Measurements from ENCODE around the gene TTC7B.

TTC7B gene

GRCh38 chr14:90554341-90554740, 261.9 kb downstream of the TTC7B start:
- H3K4me2 ChIP-seq = no peak overlapping the region
- H2AFZ ChIP-seq (ENCODE audit: low read depth) = no peak overlapping the region
- no peaks in the 10 kb centered on the region for H3K27me3 ChIP-seq (ENCODE audit: insufficient read depth, low read depth)
- no peaks in the 10 kb centered on the region for H3K79me2 ChIP-seq (ENCODE audit: insufficient read depth, low read depth)
- no peaks in the 10 kb centered on the region for H3K4me1 ChIP-seq (ENCODE audit: low read depth, poor library complexity, severe bottlenecking)
- H3K27ac ChIP-seq = no peak overlapping the region
- no peak overlapping the region for H3K4me3 ChIP-seq (IDR thresholded peaks at IDR 0.05; ENCODE audit: insufficient read depth, low read depth, low read length)
- no peaks in the 10 kb centered on the region for H3K36me3 ChIP-seq (ENCODE audit: insufficient read depth)
- H4K20me1 ChIP-seq (ENCODE audit: insufficient read depth) = no peaks in the 10 kb centered on the region
- TF ChIP-seq CTCF (conservative IDR thresholded peaks at IDR 0.05; ENCODE audit: low read depth, low read length) = no peak
- H3K9ac ChIP-seq = no peak overlapping the region

- Histone ChIP-seq H4K20me1 (ENCODE audit: insufficient read depth) (no peaks in the 10 kb centered on the region), H3K36me3 (ENCODE audit: insufficient read depth) (no peaks in the 10 kb centered on the region), H3K4me2 (no peak overlapping the region), H3K27ac (no peak overlapping the region), H3K27me3 (ENCODE audit: insufficient read depth, low read depth) (no peaks in the 10 kb centered on the region), H3K4me1 (ENCODE audit: low read depth, poor library complexity, severe bottlenecking) (no peaks in the 10 kb centered on the region), H3K9ac (no peak overlapping the region), H3K79me2 (ENCODE audit: insufficient read depth, low read depth) (no peaks in the 10 kb centered on the region), H3K4me3 (IDR thresholded peaks at IDR 0.05; ENCODE audit: insufficient read depth, low read depth, low read length) (no peak overlapping the region), H2AFZ (ENCODE audit: low read depth) (no peak overlapping the region)
- no peak for TF ChIP-seq CTCF (conservative IDR thresholded peaks at IDR 0.05; ENCODE audit: low read depth, low read length)
Observed at GRCh38 chr14:90553921-90554336, 262.3 kb downstream of the TTC7B start.

GRCh38 chr14:90553298-90553920, 262.8 kb downstream of the TTC7B start:
- no peak overlapping the region for H3K27ac ChIP-seq
- H3K36me3 ChIP-seq (ENCODE audit: insufficient read depth) = no peaks in the 10 kb centered on the region
- TF ChIP-seq CTCF (conservative IDR thresholded peaks at IDR 0.05; ENCODE audit: low read depth, low read length) = no peak
- no peaks in the 10 kb centered on the region for H3K79me2 ChIP-seq (ENCODE audit: insufficient read depth, low read depth)
- no peaks in the 10 kb centered on the region for H3K27me3 ChIP-seq (ENCODE audit: insufficient read depth, low read depth)
- no peaks in the 10 kb centered on the region for H4K20me1 ChIP-seq (ENCODE audit: insufficient read depth)
- H3K4me1 ChIP-seq (ENCODE audit: low read depth, poor library complexity, severe bottlenecking) = no peaks in the 10 kb centered on the region
- no peak overlapping the region for H3K4me3 ChIP-seq (IDR thresholded peaks at IDR 0.05; ENCODE audit: insufficient read depth, low read depth, low read length)
- H3K9ac ChIP-seq = no peak overlapping the region
- no peak overlapping the region for H2AFZ ChIP-seq (ENCODE audit: low read depth)
- H3K4me2 ChIP-seq = no peak overlapping the region

GRCh38 chr14:90552465-90553297, 263.5 kb downstream of the TTC7B start:
- H4K20me1 ChIP-seq (ENCODE audit: insufficient read depth) = no peaks in the 10 kb centered on the region
- no peak overlapping the region for H3K4me3 ChIP-seq (IDR thresholded peaks at IDR 0.05; ENCODE audit: insufficient read depth, low read depth, low read length)
- no peak overlapping the region for H2AFZ ChIP-seq (ENCODE audit: low read depth)
- no peak for TF ChIP-seq CTCF (conservative IDR thresholded peaks at IDR 0.05; ENCODE audit: low read depth, low read length)
- no peaks in the 10 kb centered on the region for H3K36me3 ChIP-seq (ENCODE audit: insufficient read depth)
- H3K4me2 ChIP-seq = no peak overlapping the region
- no peak overlapping the region for H3K27ac ChIP-seq
- no peaks in the 10 kb centered on the region for H3K4me1 ChIP-seq (ENCODE audit: low read depth, poor library complexity, severe bottlenecking)
- no peaks in the 10 kb centered on the region for H3K27me3 ChIP-seq (ENCODE audit: insufficient read depth, low read depth)
- no peaks in the 10 kb centered on the region for H3K79me2 ChIP-seq (ENCODE audit: insufficient read depth, low read depth)
- H3K9ac ChIP-seq = no peak overlapping the region

Data from KMS-11 (cell line).